H9 (cell line): ENCODE results near the gene AVPR2. TPM values are rescaled to one million over a fixed set of nuclear protein-coding genes. Genes with fewer than 3 reads are reported as not detected.

ENCODE experiments used
- DNase-seq: peaks from one replicate; pipeline ENCODE4 v3.0.0-alpha.2; 2017
- H2AFZ ChIP-seq: one replicate; pipeline ENCODE4 v1.6.1; 2013; ENCODE audit warnings: mild to moderate bottlenecking, low read length, control low read depth, moderate library complexity
- H2AK5ac ChIP-seq: 2 replicates; pipeline ENCODE4 v1.6.1; 2013; ENCODE audit warnings: low read length, control low read depth, mixed read lengths; ENCODE audit not compliant: insufficient read length
- H2BK120ac ChIP-seq: one replicate; pipeline ENCODE4 v1.6.1; 2013; ENCODE audit warnings: low read depth, mild to moderate bottlenecking, low read length, control low read depth, inconsistent platforms; ENCODE audit not compliant: poor library complexity, severe bottlenecking
- H2BK12ac ChIP-seq: 2 replicates; pipeline ENCODE4 v1.6.1; 2013; ENCODE audit warnings: low read length, control low read depth, mixed read lengths, low read depth; ENCODE audit not compliant: insufficient read length
- H2BK15ac ChIP-seq: 2 replicates; pipeline ENCODE4 v1.6.1; 2013; ENCODE audit warnings: low read depth, low read length, control low read depth
- H2BK20ac ChIP-seq: one replicate; pipeline ENCODE4 v1.6.1; 2013; ENCODE audit warnings: low read depth, mild to moderate bottlenecking, low read length, control low read depth, inconsistent platforms; ENCODE audit not compliant: poor library complexity, severe bottlenecking
- H2BK5ac ChIP-seq: 2 replicates; pipeline ENCODE4 v1.6.1; 2013; ENCODE audit warnings: low read length, control low read depth, mixed read lengths; ENCODE audit not compliant: insufficient read length
- H3K14ac ChIP-seq: 2 replicates; pipeline ENCODE4 v1.6.1; 2013; ENCODE audit warnings: low read length, control low read depth; ENCODE audit not compliant: insufficient read depth
- H3K18ac ChIP-seq: 2 replicates; pipeline ENCODE4 v1.6.1; 2013; ENCODE audit warnings: low read depth, mild to moderate bottlenecking, mixed read lengths, low read length, control low read depth; ENCODE audit not compliant: insufficient read length
- H3K23ac ChIP-seq: 2 replicates; pipeline ENCODE4 v1.6.1; 2013; ENCODE audit warnings: low read length, control low read depth, mixed read lengths, low read depth; ENCODE audit not compliant: insufficient read length
- H3K23me2 ChIP-seq: 2 replicates; pipeline ENCODE4 v1.6.1; 2013; ENCODE audit warnings: low read depth, mild to moderate bottlenecking, mixed read lengths, low read length, control low read depth; ENCODE audit not compliant: insufficient read length, poor library complexity, severe bottlenecking
- H3K27ac ChIP-seq: 2 replicates; pipeline ENCODE4 v1.5.1; 2013; ENCODE audit warnings: low read length, control low read depth, mixed read lengths, low read depth; ENCODE audit not compliant: insufficient read length
- H3K27me3 ChIP-seq: 2 replicates; pipeline ENCODE4 v1.6.1; 2013; ENCODE audit warnings: low read length, control low read depth, inconsistent platforms; ENCODE audit not compliant: insufficient read depth
- H3K4ac ChIP-seq: 2 replicates; pipeline ENCODE4 v1.6.1; 2013; ENCODE audit warnings: low read depth, mild to moderate bottlenecking, control low read depth, inconsistent platforms, low read length, moderate library complexity
- H3K4me1 ChIP-seq: 2 replicates; pipeline ENCODE4 v1.6.1; 2013; ENCODE audit warnings: low read length, control low read depth, inconsistent platforms; ENCODE audit not compliant: insufficient read depth
- H3K4me2 ChIP-seq: 2 replicates; pipeline ENCODE4 v1.6.1; 2013; ENCODE audit warnings: low read length, control low read depth, mixed read lengths; ENCODE audit not compliant: insufficient read length, insufficient read depth
- H3K56ac ChIP-seq: 2 replicates; pipeline ENCODE4 v1.6.1; 2013; ENCODE audit warnings: low read depth, mild to moderate bottlenecking, mixed read lengths, low read length, control low read depth; ENCODE audit not compliant: insufficient read length
- H3K79me1 ChIP-seq: 2 replicates; pipeline ENCODE4 v1.6.1; 2013; ENCODE audit warnings: low read depth, mild to moderate bottlenecking, moderate library complexity, low read length, control low read depth, inconsistent platforms; ENCODE audit not compliant: insufficient read depth, poor library complexity, severe bottlenecking
- H3K79me2 ChIP-seq: 2 replicates; pipeline ENCODE4 v1.6.1; 2013; ENCODE audit warnings: low read length, control low read depth, inconsistent platforms; ENCODE audit not compliant: insufficient read depth
- H3K9ac ChIP-seq: 2 replicates; pipeline ENCODE4 v1.6.1; 2013; ENCODE audit warnings: low read length, control low read depth, mixed read lengths; ENCODE audit not compliant: insufficient read length; ENCODE audit errors: extremely low read depth
- H3K9me3 ChIP-seq: one replicate; pipeline ENCODE4 v1.6.1; 2013; ENCODE audit warnings: low read depth, low read length, inconsistent platforms; ENCODE audit not compliant: control insufficient read depth
- H3T11ph ChIP-seq: one replicate; pipeline ENCODE4 v1.6.1; 2013; ENCODE audit warnings: mild to moderate bottlenecking, low read length, control low read depth, inconsistent platforms
- H4K20me1 ChIP-seq: one replicate; pipeline ENCODE4 v1.6.1; 2013; ENCODE audit not compliant: control insufficient read depth, insufficient read length, insufficient read depth
- H4K5ac ChIP-seq: 2 replicates; pipeline ENCODE4 v1.6.1; 2013; ENCODE audit warnings: low read depth, mild to moderate bottlenecking, mixed read lengths, low read length, control low read depth; ENCODE audit not compliant: insufficient read length
- H4K8ac ChIP-seq: replicated peaks from 2 replicates; pipeline ENCODE4 v1.6.1; 2013; ENCODE audit warnings: low read length, control low read depth, mixed read lengths, low read depth; ENCODE audit not compliant: insufficient read length
- H4K91ac ChIP-seq: 2 replicates; pipeline ENCODE4 v1.6.1; 2013; ENCODE audit warnings: low read depth, mild to moderate bottlenecking, moderate library complexity, mixed read lengths, low read length, control low read depth; ENCODE audit not compliant: insufficient read length
- H3K27ac Mint-ChIP-seq, 3 experiments: 2 replicates in 2 of 3; 3 replicates in 1 of 3; pipeline ENCODE4 v1.8.0; 2020 to 2021; ENCODE audit warnings: mixed read lengths in 3 of 3, mild to moderate bottlenecking in 1 of 3, moderate library complexity in 1 of 3
- H3K27me3 Mint-ChIP-seq: 2 replicates; pipeline ENCODE4 v1.8.0; 2021; ENCODE audit warnings: low read depth, mild to moderate bottlenecking, moderate library complexity, mixed read lengths
- H3K36me3 Mint-ChIP-seq, 3 experiments: 2 replicates in 2 of 3; 3 replicates in 1 of 3; pipeline ENCODE4 v1.8.0; 2020 to 2021; ENCODE audit warnings: low read depth in 3 of 3, mixed read lengths in 3 of 3; ENCODE audit not compliant: insufficient read depth in 1 of 3
- H3K4me1 Mint-ChIP-seq, 2 experiments: 2 replicates each; pipeline ENCODE4 v1.8.0; 2020; ENCODE audit warnings: mixed read lengths in 2 of 2
- H3K4me3 Mint-ChIP-seq, 2 experiments: 2 replicates in 1 of 2; 3 replicates in 1 of 2; pipeline ENCODE4 v1.8.0; 2020 to 2021; ENCODE audit warnings: mild to moderate bottlenecking in 2 of 2, mixed read lengths in 2 of 2, moderate library complexity in 1 of 2
- H3K9me3 Mint-ChIP-seq, 2 experiments: 2 replicates in 1 of 2; 3 replicates in 1 of 2; pipeline ENCODE4 v1.8.0; 2020; ENCODE audit warnings: mild to moderate bottlenecking in 2 of 2, mixed read lengths in 2 of 2, moderate library complexity in 1 of 2
- CTCF ChIP-seq: fragments of 200-600 bp; sonication (generic); conservative IDR thresholded peaks from 3 replicates; pipeline ENCODE4 v1.8.0; 2021; ENCODE audit warnings: antibody characterized with exemption, mild to moderate bottlenecking
- WGBS: extraction: QIAGEN DNeasy Blood & Tissue Kit; methylation state at CpG from one replicate; pipeline ENCODE4 v1.1.7; 2013; ENCODE audit warnings: missing lambda C conversion rate, low lambda C conversion rate, mixed read lengths; ENCODE audit not compliant: insufficient read length; ENCODE audit errors: extremely low coverage; 5-methylcytosine and 5-hydroxymethylcytosine counted together
- total RNA-seq: library from RNA; stranded (reverse); gene quantifications from 2 replicates; pipeline ENCODE4 v1.2.1, GENCODE V29; 2021

AVPR2 gene
- total RNA-seq, 1 experiment from 2014 or later: not detected

GRCh38 chrX:153867139-153867538 lies 37.3 kb upstream of the AVPR2 start:
- no CpG with 5 or more reads among the region's 9 CpGs for WGBS

More at GRCh38 chrX:153867139-153867538, 37.3 kb upstream of the AVPR2 start:
- Histone ChIP-seq H3K9ac (no peak overlapping the region), H2BK15ac (no peak overlapping the region), H2BK5ac (no peak overlapping the region), H3K79me1 (no peaks in the 10 kb centered on the region), H2AFZ (no peak overlapping the region), H3K4me1 (no peaks in the 10 kb centered on the region), H4K91ac (no peak overlapping the region), H2BK12ac (no peak overlapping the region), H3T11ph (no peak overlapping the region), H4K5ac (no peak overlapping the region), H4K20me1 (no peaks in the 10 kb centered on the region), H3K23me2 (no peaks in the 10 kb centered on the region), H2BK20ac (no peak overlapping the region), H3K79me2 (no peaks in the 10 kb centered on the region), H2AK5ac (no peak overlapping the region), H3K23ac (no peak overlapping the region), H4K8ac (no peak overlapping the region), H2BK120ac (no peak overlapping the region), H3K18ac (no peak overlapping the region), H3K56ac (no peak overlapping the region), H3K4ac (no peak overlapping the region), H3K27ac (no peak overlapping the region), H3K27me3 (no peaks in the 10 kb centered on the region), H3K14ac (no peak overlapping the region), H3K9me3 (peaks cover 12% of the 10 kb centered on the region), H3K4me2 (no peak overlapping the region)
- no peak overlapping the region for H3K4me3 Mint-ChIP-seq
- DNase-seq: no peak
- H3K27ac Mint-ChIP-seq: no peak overlapping the region
- peaks cover 61 to 86% of the 10 kb centered on the region in 2 experiments for H3K9me3 Mint-ChIP-seq
- no peaks in the 10 kb centered on the region; the same call in none of the 2 replicates for H3K27me3 Mint-ChIP-seq
- TF ChIP-seq CTCF: no peak
- H3K4me1 Mint-ChIP-seq: peaks cover 8 to 25% of the 10 kb centered on the region in 2 experiments; a peak in 3 of 4 replicates
- peaks cover 11 to 36% (median 13%) of the 10 kb centered on the region in 3 experiments for H3K36me3 Mint-ChIP-seq
